ENCODE measurements around the gene CHRDL2. TPM values are rescaled to one million over a fixed set of nuclear protein-coding genes. Genes with fewer than 3 reads are reported as not detected.

CHRDL2 gene
- total RNA-seq, 1 experiment from 2014 or later: 0.39 TPM

DNA sequence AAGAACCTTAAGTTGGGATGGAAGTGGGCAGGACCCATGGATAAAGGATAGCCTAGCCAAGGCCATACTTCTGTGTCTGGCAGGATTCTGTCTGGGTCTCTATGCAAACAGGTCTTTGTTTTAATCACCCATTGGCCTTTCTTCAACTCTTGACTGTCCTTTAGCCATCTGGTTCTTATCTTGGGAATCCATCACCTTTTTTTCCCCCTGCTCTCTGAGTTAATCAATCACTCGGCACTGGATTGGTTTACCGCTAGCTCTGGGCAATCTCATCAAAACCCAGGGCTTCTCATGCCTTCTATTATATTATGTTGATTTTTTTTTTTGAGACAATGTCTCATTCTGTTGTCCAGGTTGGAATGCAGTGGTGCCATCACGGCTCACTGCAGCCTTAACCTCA, 15.6 kb upstream of the CHRDL2 start:
- Histone ChIP-seq H3K14ac (ENCODE audit: insufficient read depth, low read length) (no peak overlapping the region), H3K18ac (ENCODE audit: insufficient read length, low read depth, low read length) (no peak overlapping the region), H2AK5ac (ENCODE audit: insufficient read length, low read length) (no peak overlapping the region)

More for the DNA sequence above, 15.6 kb upstream of the CHRDL2 start:
- TF ChIP-seq, protein P1, sequence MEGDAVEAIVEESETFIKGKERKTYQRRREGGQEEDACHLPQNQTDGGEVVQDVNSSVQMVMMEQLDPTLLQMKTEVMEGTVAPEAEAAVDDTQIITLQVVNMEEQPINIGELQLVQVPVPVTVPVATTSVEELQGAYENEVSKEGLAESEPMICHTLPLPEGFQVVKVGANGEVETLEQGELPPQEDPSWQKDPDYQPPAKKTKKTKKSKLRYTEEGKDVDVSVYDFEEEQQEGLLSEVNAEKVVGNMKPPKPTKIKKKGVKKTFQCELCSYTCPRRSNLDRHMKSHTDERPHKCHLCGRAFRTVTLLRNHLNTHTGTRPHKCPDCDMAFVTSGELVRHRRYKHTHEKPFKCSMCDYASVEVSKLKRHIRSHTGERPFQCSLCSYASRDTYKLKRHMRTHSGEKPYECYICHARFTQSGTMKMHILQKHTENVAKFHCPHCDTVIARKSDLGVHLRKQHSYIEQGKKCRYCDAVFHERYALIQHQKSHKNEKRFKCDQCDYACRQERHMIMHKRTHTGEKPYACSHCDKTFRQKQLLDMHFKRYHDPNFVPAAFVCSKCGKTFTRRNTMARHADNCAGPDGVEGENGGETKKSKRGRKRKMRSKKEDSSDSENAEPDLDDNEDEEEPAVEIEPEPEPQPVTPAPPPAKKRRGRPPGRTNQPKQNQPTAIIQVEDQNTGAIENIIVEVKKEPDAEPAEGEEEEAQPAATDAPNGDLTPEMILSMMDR (conservative IDR thresholded peaks at IDR 0.05): no peak
- Histone ChIP-seq H3K79me2 (ENCODE audit: insufficient read depth, low read length) (peaks cover 8% of the 10 kb centered on the region; the same call in 1 of the 2 replicates), H2BK5ac (ENCODE audit: insufficient read length, low read length) (no peak overlapping the region), H3K27ac (ENCODE audit: insufficient read length, low read depth, low read length) (no peak overlapping the region), H4K91ac (ENCODE audit: insufficient read length, low read depth, low read length) (no peak overlapping the region), H2BK20ac (ENCODE audit: low read depth, low read length, poor library complexity, severe bottlenecking) (no peak overlapping the region), H2BK12ac (ENCODE audit: insufficient read length, low read depth, low read length) (no peak overlapping the region), H3K4me2 (ENCODE audit: insufficient read depth, insufficient read length, low read length) (no peak overlapping the region), H2AFZ (ENCODE audit: low read length) (no peak overlapping the region), H4K20me1 (ENCODE audit: control insufficient read depth, insufficient read depth, insufficient read length) (no peaks in the 10 kb centered on the region), H3K23me2 (ENCODE audit: insufficient read length, low read depth, low read length, poor library complexity, severe bottlenecking) (peaks cover 5% of the 10 kb centered on the region), H3T11ph (ENCODE audit: low read length) (no peak overlapping the region), H4K8ac (replicated peaks; ENCODE audit: insufficient read length, low read depth, low read length) (no peak overlapping the region), H3K56ac (ENCODE audit: insufficient read length, low read depth, low read length) (no peak overlapping the region), H3K27me3 (ENCODE audit: insufficient read depth, low read length) (no peaks in the 10 kb centered on the region), H3K23ac (ENCODE audit: insufficient read length, low read depth, low read length) (no peak overlapping the region), H4K5ac (ENCODE audit: insufficient read length, low read depth, low read length) (no peak overlapping the region), H2BK15ac (ENCODE audit: low read depth, low read length) (no peak overlapping the region), H3K4me1 (ENCODE audit: insufficient read depth, low read length) (0 out of 2 replicates have a peak, but pooled peaks cover 3% of the 10 kb centered on the region), H3K4ac (ENCODE audit: low read depth, low read length) (no peak overlapping the region), H3K9me3 (ENCODE audit: control insufficient read depth, low read depth, low read length) (no peaks in the 10 kb centered on the region), H3K9ac (ENCODE audit: extremely low read depth, insufficient read length, low read length) (no peak overlapping the region), H3K79me1 (ENCODE audit: insufficient read depth, low read depth, low read length, poor library complexity, severe bottlenecking) (no peaks in the 10 kb centered on the region), H2BK120ac (ENCODE audit: low read depth, low read length, poor library complexity, severe bottlenecking) (no peak overlapping the region)
- DNase-seq: no peak
- no CpG with 5 or more reads among the region's 3 CpGs for WGBS (ENCODE audit: extremely low coverage, insufficient read length, low lambda C conversion rate)
- Mint-ChIP-seq H3K27ac (no peak overlapping the region), H3K27me3 (ENCODE audit: low read depth) (peaks cover 12% of the 10 kb centered on the region; the same call in 1 of the 2 replicates), H3K4me1 (peaks cover 20 to 28% of the 10 kb centered on the region in 2 experiments), H3K9me3 (peaks cover 4 to 9% of the 10 kb centered on the region in 2 experiments), H3K4me3 (no peak overlapping the region; a peak in 1 of 5 replicates), H3K36me3 (ENCODE audit: insufficient read depth in 1 of 3, low read depth in 3 of 3) (peaks cover 0 to 3% (median 0%) of the 10 kb centered on the region in 3 experiments; a peak in 5 of 7 replicates)
